HG02610 (cell line): Measurements from ENCODE around the gene GMPPA.
A peak's percentile ranks its signal among the peaks of the same experiment; 100 is the strongest.

Experiments
- ATAC-seq: cut with Tn5 transposase; IDR thresholded peaks from one replicate; pipeline ENCODE4 v1.9.1; 2021; ENCODE audit warnings: mild to moderate bottlenecking, moderate library complexity; ENCODE audit not compliant: unreplicated experiment

GMPPA gene

GRCh38 chr2:219501849-219502248 lies 3.2 kb downstream of the GMPPA start:
- ATAC-seq: no peak

GRCh38 chr2:219502618-219503017 lies 3.9 kb downstream of the GMPPA start:
- no peak for ATAC-seq

- ATAC-seq: no peak
Observed at GRCh38 chr2:219505585-219505984, 6.9 kb downstream of the GMPPA start.

- ATAC-seq: no peak
Observed at GRCh38 chr2:219506153-219506801, 7.6 kb downstream of the GMPPA start.

GRCh38 chr2:219506802-219507526 lies 8.3 kb downstream of the GMPPA start:
- ATAC-seq: no peak

GRCh38 chr2:219507581-219508443 lies 9.1 kb downstream of the GMPPA start:
- ATAC-seq: no peak

GRCh38 chr2:219508444-219508734 lies 9.7 kb downstream of the GMPPA start:
- no peak for ATAC-seq

GRCh38 chr2:219508971-219509779 lies 10.5 kb downstream of the GMPPA start:
- peak; percentile 14 for ATAC-seq

- peak; percentile 49 for ATAC-seq
Observed at GRCh38 chr2:219509780-219510511, 11.3 kb downstream of the GMPPA start.

GRCh38 chr2:219510512-219511135 lies 11.9 kb downstream of the GMPPA start:
- ATAC-seq: no peak

- no peak for ATAC-seq
Observed at GRCh38 chr2:219511547-219512325, 13.0 kb downstream of the GMPPA start.

GRCh38 chr2:219512524-219513216 lies 14.0 kb downstream of the GMPPA start:
- ATAC-seq: no peak

GRCh38 chr2:219513787-219514186 lies 15.1 kb downstream of the GMPPA start:
- ATAC-seq: no peak

- no peak for ATAC-seq
Observed at GRCh38 chr2:219514196-219514761, 15.6 kb downstream of the GMPPA start, which contains the start of gene ASIC4. ASIC4 (plus strand) TSS chr2:219514482; CDS start chr2:219514725, 243 bp downstream.

GRCh38 chr2:219514836-219515235 lies 16.1 kb downstream of the GMPPA start:
- ATAC-seq: no peak

- ATAC-seq: no peak
Observed at GRCh38 chr2:219515874-219516629, 17.4 kb downstream of the GMPPA start.

GRCh38 chr2:219516888-219517287 lies 18.2 kb downstream of the GMPPA start:
- no peak for ATAC-seq
